ENCODE data around the gene TBC1D9B.

TBC1D9B gene

DNA sequence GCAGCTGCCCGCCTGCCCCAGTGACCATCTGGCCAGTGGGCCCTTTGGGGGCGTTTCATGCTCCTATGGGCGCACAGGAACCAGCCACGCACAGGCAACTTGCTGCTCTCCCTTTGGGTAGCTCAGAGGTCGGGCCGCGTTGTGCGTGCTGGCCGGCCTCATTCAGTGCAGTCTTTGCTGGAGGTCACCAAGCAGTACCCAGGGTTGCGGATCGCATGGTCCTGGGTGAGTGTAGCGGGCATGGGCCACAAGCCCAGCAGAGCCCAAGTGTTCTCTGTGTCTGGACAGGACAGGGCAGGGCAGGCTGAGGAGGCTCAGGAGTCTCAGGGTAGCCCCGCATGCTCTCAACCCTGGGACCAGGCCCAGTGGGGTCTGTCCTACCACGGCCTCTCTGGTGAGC, 39.2 kb downstream of the TBC1D9B start:
- no peak for DNase-seq

DNA sequence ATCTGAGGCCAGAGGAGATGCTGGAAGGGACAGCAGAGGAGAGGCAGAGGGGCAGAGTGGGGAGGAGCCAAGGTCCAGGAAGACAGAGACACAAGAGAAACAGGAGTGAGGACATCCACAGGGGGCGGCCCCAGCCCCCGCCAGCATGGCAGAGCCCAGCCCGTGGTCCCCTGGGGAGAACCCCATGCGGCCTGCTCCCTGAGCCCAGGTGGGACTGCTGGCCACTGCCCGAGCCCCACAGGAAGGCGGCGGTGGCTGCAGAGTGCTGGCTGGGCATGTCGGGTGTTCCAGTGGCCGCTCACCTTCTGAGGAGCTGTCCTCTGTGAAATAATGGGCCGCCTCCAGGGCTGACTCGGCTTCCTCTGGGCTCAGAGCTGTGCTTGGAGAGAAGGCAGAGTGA, 40.2 kb downstream of the TBC1D9B start:
- DNase-seq, result no peak

DNA sequence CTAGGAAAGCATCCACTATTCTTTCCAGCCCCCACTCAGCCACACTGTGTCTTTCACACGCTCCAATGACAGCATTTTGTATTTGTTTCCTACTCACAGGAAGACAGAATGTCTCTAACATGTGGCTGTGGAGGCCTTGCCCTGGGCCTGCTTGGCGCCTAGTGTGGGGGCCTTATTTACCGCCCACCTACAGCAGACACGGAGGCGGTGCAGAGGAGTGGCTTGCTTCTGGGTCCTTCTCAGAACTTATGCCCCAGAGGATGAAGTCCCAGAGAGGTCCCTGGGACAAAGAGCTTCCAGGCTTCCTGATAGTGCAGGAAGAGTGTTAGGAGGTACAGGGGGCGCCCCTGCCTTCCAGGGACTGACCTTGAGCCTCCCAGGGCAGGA, 40.6 kb downstream of the TBC1D9B start:
- no peak for DNase-seq

DNA sequence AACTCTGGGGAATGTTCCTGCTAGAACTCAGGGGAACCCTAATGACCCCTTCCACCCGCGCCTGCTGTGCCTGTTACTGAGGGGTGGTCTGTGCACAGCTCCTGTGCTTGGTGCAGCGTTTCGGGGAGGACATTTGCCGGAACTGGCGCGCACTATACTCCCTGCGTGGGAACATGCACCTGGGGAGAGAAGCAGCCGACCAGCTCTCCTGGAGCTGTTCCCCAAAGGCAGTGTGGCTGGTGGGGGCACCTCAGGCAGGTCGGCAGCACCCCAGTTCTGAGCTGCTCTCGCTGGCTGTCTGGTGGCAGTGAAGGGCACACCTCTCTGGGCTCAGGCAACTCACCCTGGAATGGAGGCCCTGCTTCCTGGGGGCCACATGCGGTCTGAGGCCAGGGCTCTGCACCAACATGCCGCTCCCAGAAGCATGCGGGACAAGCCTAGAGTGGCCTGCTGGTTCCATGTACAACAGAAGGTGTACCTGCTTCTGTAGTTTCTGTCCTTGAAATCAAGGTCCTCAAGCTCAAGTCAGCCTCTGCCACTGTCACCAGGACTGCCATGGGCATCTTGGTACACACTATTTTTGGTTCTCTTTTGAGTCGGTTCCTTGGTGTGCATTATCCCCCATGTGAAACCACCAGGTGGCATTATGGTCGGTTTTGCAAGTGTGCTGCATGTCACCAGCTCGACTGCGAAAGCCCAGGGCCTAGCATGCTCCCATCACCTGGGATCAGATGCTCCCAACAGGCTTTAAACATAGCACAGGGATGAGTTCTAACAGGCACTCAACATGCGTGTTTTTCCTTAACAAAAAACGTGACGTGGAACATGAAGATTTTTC, 41.2 kb downstream of the TBC1D9B start:
- no peak for DNase-seq

DNA sequence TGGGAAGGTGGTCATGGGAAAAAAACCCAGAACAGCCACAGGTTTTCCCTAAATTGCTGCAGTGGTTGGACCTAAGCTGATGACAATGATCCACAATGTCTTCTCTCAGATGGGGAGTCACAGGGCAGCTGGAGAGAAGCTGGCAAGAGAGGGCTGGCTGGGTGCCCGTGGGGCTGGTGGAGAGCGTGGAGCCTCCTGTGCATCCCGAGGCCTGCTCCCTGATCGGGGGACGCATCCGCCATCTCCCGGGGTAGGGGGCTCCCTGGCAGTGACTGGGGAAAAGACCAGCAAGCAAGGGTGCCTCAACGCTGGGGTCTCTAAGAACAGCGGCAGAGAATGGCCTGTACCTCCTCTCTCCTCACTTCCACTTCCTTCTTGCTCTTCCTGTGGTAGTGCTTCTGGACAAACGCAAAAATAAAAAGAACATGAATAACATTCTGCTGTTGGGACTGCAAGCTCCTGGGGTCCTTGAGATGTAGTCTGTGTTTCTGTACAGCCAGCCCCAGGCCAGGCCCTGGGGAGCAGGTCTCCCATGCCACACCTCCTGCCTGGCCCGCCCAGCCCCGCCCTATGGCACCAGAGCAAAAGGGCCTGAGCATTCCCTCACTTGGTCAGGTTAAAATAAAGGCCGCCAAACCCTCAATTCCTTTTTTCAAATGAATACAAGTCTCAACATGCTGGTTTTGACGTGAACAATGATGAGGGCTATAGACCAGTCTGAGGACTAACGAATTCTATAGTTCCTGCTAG, 42.0 kb downstream of the TBC1D9B start:
- DNase-seq, result no peak

DNA sequence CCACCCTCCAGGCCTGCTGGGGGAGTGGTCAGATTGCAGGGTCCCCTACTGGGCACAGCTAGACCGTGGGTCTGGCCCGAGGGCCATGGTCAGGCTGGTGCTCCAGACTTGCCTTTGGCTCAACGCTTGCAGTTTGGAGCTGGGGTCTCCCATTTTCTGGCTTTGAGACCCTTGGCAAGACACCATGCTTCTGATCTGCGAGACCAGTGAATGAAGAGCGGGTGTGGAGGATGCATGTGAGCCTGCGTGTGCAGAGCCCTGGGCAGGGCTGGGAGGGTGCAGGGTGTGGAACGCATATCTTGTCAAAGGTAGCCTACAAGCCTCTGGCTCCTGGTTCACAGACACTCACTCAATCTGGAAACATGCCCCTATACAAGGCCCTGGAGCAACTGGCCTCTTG, 43.0 kb downstream of the TBC1D9B start:
- DNase-seq, result no peak

DNA sequence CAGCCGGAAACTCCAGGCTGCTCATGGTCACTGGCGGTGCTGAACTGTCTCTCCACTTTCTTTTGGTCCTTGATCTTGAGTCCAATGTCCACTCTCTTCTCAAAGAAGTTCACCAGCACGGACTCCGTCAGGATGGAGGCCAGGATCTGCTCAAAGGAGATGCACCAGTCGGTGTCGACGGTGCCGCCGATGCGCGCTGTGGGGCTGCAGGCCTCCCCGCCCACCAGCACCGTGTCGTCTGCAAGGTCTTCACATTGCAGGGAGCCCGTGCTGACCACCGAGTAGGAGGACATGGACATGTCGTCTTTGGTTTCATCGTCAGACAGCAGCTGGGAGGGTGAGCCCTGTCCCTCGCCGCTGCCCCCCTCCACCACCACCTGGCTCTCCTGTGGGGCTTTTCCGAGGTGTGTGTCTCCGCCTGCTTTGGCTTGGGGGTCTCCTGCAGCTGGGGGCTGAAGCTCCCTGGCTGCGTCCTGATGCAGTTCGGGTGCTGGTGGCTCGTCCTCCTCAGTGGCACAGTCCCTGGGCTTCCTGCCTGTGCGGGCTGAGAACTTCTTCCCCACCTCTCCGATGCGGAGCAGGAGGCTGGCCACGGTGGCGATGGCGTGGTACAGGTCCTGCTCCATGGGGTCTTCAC, 44.1 kb downstream of the TBC1D9B start:
- DNase-seq, result no peak

DNA sequence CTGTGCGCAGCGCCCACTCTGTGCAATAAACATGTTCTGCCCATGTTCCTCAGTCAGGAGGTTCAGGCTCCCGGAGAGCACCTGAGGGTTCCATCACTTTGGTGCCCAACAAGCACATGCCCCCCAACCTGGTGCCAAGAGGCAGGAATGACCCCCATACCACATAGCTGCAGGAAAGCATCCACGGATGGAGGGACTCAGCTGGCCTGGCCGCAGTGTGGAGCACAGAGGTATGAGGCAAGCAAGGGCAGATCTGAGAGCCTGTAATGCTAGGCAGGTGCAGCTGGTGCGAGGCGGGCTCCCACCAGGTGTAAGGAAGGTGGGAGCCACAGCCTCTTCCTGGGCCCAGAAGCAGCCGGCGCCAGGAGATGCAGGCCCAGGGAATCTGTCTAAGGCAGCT, 44.8 kb downstream of the TBC1D9B start:
- no peak for DNase-seq

DNA sequence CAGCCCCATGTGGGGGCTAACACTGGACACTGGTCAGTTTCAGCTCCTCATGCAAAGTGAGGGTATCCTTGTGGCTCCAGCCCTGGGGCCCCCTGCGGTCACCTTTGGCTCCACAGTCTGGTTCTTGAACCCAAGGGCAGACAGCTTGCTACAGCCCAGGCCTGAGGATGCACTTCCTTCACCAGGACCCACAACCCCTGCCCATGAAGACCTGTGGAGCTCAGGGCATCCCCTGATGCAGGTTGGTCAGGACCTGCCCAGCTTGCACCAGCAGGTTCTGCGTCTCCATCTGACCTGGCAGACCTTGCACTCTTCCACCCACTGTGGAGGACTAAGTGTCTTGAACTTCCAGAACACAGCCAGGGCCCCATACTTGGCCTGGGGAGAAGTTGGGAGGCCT, 45.4 kb downstream of the TBC1D9B start:
- no peak for DNase-seq

DNA sequence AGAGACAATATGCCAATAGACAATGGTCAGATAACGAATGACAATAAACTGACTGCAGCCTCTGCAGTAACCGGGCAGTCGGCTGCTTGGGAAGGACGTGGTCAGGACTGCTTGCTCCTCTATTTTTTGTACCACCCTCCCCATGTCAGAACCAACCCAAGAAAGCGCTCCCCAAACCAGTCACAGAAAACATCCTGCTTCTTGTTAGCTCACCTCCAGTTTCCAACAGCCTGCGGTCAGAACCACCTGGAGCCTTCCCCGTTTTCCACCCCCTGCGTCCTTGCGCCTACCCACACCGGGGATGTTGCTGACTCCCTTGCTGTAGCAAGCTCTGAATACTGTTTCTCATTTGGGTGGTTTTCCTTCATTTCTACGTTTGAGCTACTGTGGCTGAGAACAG, 47.4 kb downstream of the TBC1D9B start:
- no peak for DNase-seq

DNA sequence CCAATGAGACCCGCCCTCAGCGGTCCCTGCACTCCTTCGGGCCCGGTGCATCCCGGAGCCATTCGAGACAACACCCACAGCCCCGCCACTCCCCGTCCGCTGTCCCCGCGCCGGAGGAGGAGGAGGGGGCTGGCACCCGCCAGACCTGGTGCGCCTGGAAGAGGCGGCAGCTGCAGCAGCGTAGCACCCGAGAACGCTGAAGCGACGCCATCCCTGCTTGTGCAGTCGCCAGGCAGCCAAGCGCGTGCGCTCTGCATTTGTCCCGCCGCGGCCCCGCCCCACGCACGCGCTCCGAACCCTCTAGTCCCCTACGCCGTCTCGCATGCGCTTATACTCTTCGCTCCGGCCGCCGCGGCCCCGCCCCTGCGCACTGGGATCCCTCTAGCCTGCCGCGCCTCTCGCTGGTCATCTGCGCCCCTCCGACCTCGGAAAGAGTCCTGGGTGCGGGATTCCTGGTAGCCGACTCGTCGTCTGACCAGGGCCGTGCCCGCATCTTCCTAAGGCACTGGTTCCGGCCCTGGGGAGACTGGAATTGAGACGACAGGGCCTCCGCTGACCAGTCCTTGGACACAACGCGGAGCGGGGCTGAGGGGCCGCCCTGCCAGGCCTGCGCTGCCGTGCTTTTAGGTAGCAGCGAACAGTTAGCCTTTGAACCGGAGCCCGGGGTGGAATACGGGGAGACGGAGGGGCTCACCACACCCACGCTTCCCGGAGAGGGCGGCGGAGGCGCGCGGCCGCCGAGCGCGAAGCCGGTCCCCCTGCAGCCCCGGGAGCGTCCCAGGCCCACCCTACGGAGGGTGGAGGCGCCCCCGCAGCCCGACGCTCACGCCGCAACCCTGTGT, 48.9 kb downstream of the TBC1D9B start, which contains the start of gene MRNIP:
Gene MRNIP, minus strand, starts transcription at position 232 of the 842 bp plus-strand sequence. Its CDS starts 21 bp downstream, at position 211.
- DNase-seq, result peak; percentile 91

DNA sequence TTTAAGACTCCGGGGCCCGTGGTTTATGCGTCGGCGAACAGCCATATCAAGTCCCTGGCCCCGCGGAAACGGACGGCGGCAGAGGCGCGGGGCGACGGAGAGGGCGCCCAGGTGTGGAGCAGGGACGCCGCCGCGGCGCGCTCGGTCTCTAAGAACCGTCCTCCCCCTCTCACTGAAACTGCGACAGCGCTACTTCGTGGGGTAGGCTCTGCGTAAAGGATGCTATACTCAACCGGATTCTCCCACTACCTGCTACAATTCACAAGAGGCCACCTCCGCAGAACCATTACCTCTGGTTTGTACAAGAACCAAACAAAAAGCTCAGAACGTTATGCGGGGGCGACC, 49.5 kb downstream of the TBC1D9B start:
- no peak for DNase-seq

DNA sequence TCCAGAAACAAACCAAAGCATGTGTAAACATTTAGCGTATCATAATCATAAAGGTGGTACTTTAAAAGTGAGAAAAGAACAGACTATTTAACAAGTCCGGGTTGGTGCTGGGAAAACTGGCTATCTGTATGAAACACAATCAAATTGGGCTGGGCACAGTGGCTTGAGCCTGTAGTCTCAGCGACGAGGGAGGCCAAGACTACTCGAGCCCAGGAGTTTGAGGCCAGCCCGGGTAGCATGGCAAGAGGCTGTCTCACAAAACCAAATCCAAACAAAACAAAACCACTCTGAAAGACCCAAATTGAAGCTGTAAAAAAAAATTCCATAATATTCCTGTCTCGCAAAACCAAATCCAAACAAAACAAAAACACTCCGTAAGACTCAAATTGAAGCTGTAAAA, 53.3 kb downstream of the TBC1D9B start:
- no peak for DNase-seq

DNA sequence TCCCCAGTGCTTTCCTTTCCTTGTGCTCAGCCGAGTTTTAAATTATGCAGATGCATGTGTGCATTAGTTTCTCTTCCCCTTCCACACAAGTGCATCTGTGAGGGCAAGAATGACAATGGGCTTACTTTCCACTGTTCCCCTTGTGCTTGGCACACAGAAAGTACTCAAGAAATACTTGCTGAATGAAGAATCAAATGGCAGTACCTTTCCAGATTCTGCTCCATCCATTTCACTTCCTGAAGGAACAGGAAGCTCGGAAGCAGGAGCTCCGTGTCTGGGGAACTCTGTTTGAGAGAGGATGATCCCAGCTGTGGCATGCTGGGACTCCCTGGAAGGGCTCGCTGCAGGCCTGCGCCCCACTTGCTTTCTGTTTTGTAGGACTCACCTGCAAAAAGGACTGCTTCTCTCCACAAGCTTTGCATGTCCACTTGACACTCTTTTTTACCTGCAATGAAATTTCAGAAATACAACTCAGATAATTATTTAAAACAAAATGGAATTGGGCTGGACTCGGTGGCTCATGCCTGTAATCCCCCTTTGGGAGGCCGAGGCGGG, 54.6 kb downstream of the TBC1D9B start:
- no peak for DNase-seq

DNA sequence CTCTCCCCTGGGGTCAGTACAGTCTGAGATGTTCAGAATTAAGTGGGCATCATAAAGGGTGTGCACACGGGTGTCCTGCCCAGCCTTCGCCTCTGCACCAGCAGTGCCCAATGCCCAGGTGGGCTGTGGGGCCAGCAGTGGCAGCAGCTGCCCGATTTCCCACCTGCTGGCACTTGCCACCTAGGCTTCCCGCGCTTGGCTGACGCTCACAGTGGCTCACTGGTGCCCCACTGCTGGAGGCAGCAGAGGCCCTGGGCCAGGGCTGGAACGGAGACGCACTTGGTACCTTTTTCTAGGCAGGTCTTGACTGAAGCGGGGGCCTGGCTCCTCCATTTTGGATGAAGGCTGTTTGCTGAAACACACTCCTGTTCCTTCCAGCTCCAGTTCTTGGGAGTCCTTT, 66.1 kb downstream of the TBC1D9B start:
- DNase-seq, result no peak

DNA sequence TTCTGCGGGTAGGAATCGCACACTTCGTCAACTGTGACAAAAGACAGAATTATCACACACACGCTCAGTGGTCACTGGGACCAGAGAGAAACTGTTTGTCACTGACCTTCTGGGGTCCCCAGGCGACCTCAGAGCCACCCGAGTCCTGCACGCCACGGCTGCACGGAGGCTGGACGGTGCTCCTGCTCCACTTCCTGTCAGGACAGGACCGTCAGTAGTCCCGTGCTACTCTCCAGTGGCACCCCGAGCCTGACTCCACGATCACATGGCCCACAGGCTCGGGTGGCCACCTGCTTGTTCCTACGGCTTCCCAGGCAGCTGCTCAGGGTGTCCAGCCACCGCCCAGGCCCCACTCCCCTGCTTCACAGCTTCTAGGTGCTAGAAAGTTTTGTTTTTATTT, 66.9 kb downstream of the TBC1D9B start:
- DNase-seq, result no peak

DNA sequence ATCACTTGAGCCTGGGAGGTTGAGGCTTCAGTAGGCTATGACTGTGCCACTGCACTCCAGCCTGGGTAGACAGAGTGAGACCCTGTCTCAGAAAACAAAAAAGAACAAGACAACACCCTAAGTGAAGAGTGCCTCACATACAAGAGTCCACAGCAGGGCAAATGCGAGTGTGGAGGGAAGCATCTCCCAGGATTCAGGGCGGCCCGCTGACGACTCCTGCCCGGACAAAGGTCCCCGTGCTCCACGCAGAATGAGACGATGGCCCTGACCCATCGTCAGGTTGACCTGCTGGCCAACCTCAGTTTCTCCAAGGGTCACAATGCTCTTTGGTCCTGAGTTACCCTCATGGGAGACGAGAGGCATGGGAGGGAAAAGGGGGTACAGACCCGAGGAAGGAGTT, 67.4 kb downstream of the TBC1D9B start:
- no peak for DNase-seq

DNA sequence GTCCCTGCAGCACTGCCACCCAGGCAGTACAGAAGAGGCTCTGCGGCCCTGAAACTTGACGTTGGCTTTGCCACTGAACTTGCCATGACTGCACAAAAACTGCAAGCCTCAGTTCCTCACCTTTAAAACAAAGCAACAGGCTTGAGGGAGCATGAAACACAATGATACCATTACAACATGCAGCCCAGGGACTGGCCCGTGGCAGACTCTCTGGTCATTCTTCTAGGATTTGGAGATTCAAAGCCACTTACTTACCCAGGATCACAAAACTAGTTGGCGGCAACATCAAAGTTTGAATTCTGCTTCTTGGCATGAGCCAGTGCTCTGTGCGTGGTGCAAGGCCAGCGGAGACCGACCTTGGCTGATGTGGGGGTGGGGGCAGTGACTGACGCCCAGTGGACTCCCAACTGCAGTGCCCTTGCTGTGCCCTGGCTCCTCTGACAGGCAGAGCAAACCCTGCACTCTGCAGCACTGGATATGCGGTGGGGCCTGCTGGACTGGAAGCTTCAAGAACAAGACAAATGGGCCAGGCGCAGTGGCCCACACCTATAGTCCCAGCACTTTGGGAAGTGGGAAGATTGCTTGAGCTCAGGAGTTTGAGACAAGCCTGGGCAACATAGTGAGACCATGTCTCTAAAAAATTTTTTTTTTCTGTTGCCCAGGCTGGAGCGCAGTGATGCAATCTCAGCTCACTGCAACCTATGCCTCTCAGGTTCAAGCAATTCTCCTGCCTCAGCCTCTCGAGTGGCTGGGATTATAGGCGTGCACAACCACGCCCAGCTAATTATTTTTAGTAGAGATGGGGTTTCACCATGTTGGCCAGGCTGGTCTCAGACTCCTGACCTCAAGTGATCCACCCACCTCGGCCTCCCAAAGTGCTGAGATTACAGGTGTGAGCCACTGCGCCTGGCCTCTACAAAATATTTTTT, 68.1 kb downstream of the TBC1D9B start:
- no peak for DNase-seq

DNA sequence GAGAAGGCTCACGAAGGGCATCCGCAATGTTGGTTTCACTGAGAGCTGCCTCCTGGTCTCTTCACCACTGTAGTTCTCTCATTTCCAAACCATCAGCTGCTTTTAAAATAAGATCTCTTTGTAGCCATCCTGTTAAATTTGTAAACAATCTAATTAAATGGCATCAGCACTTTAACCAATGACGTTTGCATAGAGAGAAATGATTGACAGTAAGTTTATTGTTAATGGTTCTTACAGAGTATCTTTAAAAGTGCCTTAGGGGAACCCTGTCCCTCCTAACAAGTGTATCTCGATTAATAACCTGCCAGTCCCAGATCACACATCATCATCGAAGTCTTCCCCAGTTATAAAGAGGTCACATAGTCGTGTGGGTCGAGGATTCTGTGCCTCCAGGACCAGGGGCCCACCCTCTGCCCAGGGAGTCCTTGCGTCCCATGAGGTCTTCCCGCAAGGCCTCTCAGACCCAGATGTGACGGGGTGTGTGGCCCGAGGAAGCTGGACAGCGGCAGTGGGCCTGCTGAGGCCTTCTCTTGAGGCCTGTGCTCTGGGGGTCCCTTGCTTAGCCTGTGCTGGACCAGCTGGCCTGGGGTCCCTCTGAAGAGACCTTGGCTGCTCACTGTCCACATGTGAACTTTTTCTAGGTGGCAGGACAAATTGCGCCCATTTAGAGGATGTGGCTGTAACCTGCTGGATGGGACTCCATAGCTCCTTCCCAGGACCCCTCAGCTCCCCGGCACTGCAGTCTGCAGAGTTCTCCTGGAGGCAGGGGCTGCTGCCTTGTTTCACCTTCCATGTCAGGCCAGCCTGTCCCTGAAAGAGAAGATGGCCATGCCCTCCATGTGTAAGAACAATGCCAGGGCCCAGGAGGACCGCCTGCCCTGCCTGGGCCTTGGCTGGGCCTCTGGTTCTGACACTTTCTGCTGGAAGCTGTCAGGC, 70.4 kb downstream of the TBC1D9B start:
- no peak for DNase-seq
